MCF 10A (cell line): Measurements from ENCODE around the gene RALBP1. TPM values are rescaled to one million over a fixed set of nuclear protein-coding genes. Genes with fewer than 3 reads are reported as not detected.

Experiments used
- BruUV-seq: library from RNA; stranded (reverse); fragments of 400-500 nt; replicated peaks from 2 replicates; lab custom pipeline; 2021; lab: Mats Ljungman, UMichigan
- CTCF ChIA-PET: fragments of 300-600 bp; sonication (Branson Sonifier 250); formaldehyde crosslinking; extraction: SDS; loops from one replicate; lab custom pipeline; 2021; ENCODE audit warnings: antibody characterized with exemption, inconsistent platforms; lab: Yijun Ruan, JAX
- POLR2A ChIA-PET: fragments of 300-600, 350-650 bp; sonication (Branson Sonifier 250); formaldehyde crosslinking; extraction: SDS; loops from one replicate; lab custom pipeline; 2020; ENCODE audit warnings: antibody characterized with exemption, inconsistent platforms; lab: Yijun Ruan, JAX
- DNase-seq: peaks from one replicate; pipeline ENCODE4 v3.0.0-alpha.2; 2018; ENCODE audit not compliant: unreplicated experiment
- H3K27ac Mint-ChIP-seq: one replicate; pipeline ENCODE4 v1.8.0; 2022; ENCODE audit warnings: mild to moderate bottlenecking, low read depth, mixed read lengths; ENCODE audit not compliant: unreplicated experiment
- H3K27me3 Mint-ChIP-seq: one replicate; pipeline ENCODE4 v1.8.0; 2022; ENCODE audit warnings: mixed read lengths; ENCODE audit not compliant: insufficient read depth, unreplicated experiment
- H3K36me3 Mint-ChIP-seq: one replicate; pipeline ENCODE4 v1.8.0; 2022; ENCODE audit warnings: mild to moderate bottlenecking, moderate library complexity, mixed read lengths; ENCODE audit not compliant: insufficient read depth, unreplicated experiment
- H3K4me1 Mint-ChIP-seq: one replicate; pipeline ENCODE4 v1.8.0; 2022; ENCODE audit warnings: mixed read lengths; ENCODE audit not compliant: insufficient read depth, unreplicated experiment
- H3K4me3 Mint-ChIP-seq: one replicate; pipeline ENCODE4 v1.8.0; 2022; ENCODE audit warnings: mild to moderate bottlenecking, moderate library complexity, mixed read lengths; ENCODE audit not compliant: unreplicated experiment
- H3K9me3 Mint-ChIP-seq: one replicate; pipeline ENCODE4 v1.8.0; 2022; ENCODE audit warnings: mixed read lengths; ENCODE audit not compliant: unreplicated experiment
- CTCF ChIP-seq: fragments of 200-600 bp; IDR thresholded peaks from one replicate; pipeline ENCODE4 v1.8.0; 2022; ENCODE audit warnings: antibody characterized with exemption, mild to moderate bottlenecking; ENCODE audit not compliant: unreplicated experiment
- intact Hi-C: fragments of 100-400 bp; cut with micrococcal nuclease; formaldehyde crosslinking; loops from 2 replicates; pipeline ENCODE4 v1.14.1; 2022
- total RNA-seq: library from RNA; stranded (reverse); gene quantifications from 2 replicates; pipeline ENCODE4 v1.2.3, GENCODE V29; 2022

The RALBP1 gene
- total RNA-seq, 1 experiment from 2014 or later = 47.0 TPM

GRCh38 chr18:9569178-9569577 is 93.9 kb downstream of the RALBP1 start:
- BruUV-seq = no TSS peak
- Mint-ChIP-seq H3K27me3 (no peaks in the 10 kb centered on the region), H3K9me3 (no peaks in the 10 kb centered on the region), H3K36me3 (peaks cover 88% of the 10 kb centered on the region), H3K4me1 (peaks cover 14% of the 10 kb centered on the region), H3K27ac (no peak overlapping the region), H3K4me3 (no peak overlapping the region)
- ChIA-PET CTCF (interaction anchor here (0.6 to 1.7 kb wide), 4 partner anchors 9 to 382 kb away, joined by 3 to 4 read pairs (median 4); no protein-coding TSS in a partner anchor), POLR2A (no interaction called here)
- TF ChIP-seq CTCF = no peak
- intact Hi-C loops = no loop called here
- DNase-seq = no peak

- BruUV-seq = no TSS peak
- H3K27me3 Mint-ChIP-seq = no peaks in the 10 kb centered on the region
- POLR2A ChIA-PET = interaction anchor here (1.0 kb wide), 2 partner anchors 8 to 17 kb away, joined by 3 read pairs; no protein-coding TSS in a partner anchor
Observed at GRCh38 chr18:9570255-9570654, 94.9 kb downstream of the RALBP1 start.

GRCh38 chr18:9571546-9571945 is 96.2 kb downstream of the RALBP1 start:
- Mint-ChIP-seq H3K4me1 (peaks cover 26% of the 10 kb centered on the region), H3K27ac (peak overlapping the region; percentile 72), H3K36me3 (peaks cover 78% of the 10 kb centered on the region), H3K27me3 (no peaks in the 10 kb centered on the region), H3K9me3 (no peaks in the 10 kb centered on the region), H3K4me3 (no peak overlapping the region)
- ChIA-PET CTCF (no interaction called here), POLR2A (interaction anchor here (0.7 to 1.0 kb wide), 2 partner anchors 9 to 991 kb away, joined by 3 read pairs; no protein-coding TSS in a partner anchor)
- TF ChIP-seq CTCF = no peak
- BruUV-seq = no TSS peak
- intact Hi-C loops = loop anchor here (10.0 kb wide), 2 partner anchors 203 to 953 kb away; partner anchors contain the start of gene NAPG
- no peak for DNase-seq

More at GRCh38 chr18:9570255-9570654, 94.9 kb downstream of the RALBP1 start:
- CTCF ChIA-PET = interaction anchor here (0.6 kb wide), 1 partner anchor 14 kb away, joined by 4 read pairs; no protein-coding TSS in a partner anchor
- no peak overlapping the region for H3K27ac Mint-ChIP-seq
- intact Hi-C loops = loop anchor here (10.0 kb wide), 2 partner anchors 205 to 955 kb away; partner anchors contain the start of gene NAPG
- H3K4me1 Mint-ChIP-seq = peaks cover 19% of the 10 kb centered on the region
- peaks cover 80% of the 10 kb centered on the region for H3K36me3 Mint-ChIP-seq
- no peaks in the 10 kb centered on the region for H3K9me3 Mint-ChIP-seq
- no peak for TF ChIP-seq CTCF
- DNase-seq = no peak
- no peak overlapping the region for H3K4me3 Mint-ChIP-seq

- H3K36me3 Mint-ChIP-seq = peaks cover 66% of the 10 kb centered on the region
- ChIA-PET CTCF (interaction anchor here (0.5 to 4.5 kb wide), 34 partner anchors 8 to 499 kb away, joined by 3 to 30 read pairs (median 4); no protein-coding TSS in a partner anchor), POLR2A (interaction anchor here (0.9 to 3.2 kb wide), 11 partner anchors 9 to 341 kb away, joined by 3 to 30 read pairs (median 7); partner anchors contain the start of gene VAPA)
- peaks cover 35% of the 10 kb centered on the region for H3K4me1 Mint-ChIP-seq
- no peak overlapping the region for H3K4me3 Mint-ChIP-seq
- no peak for TF ChIP-seq CTCF
- no TSS peak for BruUV-seq
- H3K27ac Mint-ChIP-seq = no peak overlapping the region
- H3K9me3 Mint-ChIP-seq = no peaks in the 10 kb centered on the region
- no peaks in the 10 kb centered on the region for H3K27me3 Mint-ChIP-seq
- intact Hi-C loops = loop anchor here (1.0 to 10.0 kb wide), 6 partner anchors 38 to 950 kb away; partner anchors contain the start of gene NAPG
- no peak for DNase-seq
Observed at GRCh38 chr18:9574473-9575115, 99.3 kb downstream of the RALBP1 start.
